Endothelial cell of umbilical vein (primary cell): ENCODE data around the gene BTAF1.

Source experiments
- EZH2 ChIP-seq: IDR thresholded peaks from 2 replicates; pipeline ENCODE4 v1.6.1; 2012; ENCODE audit warnings: borderline replicate concordance, low read depth, mild to moderate bottlenecking, moderate library complexity, low read length, inconsistent platforms; ENCODE audit not compliant: severe bottlenecking
- FOS ChIP-seq: IDR thresholded peaks from 2 replicates; pipeline ENCODE4 v1.6.1; 2011; ENCODE audit warnings: mild to moderate bottlenecking, low read length, moderate library complexity, borderline replicate concordance; ENCODE audit not compliant: insufficient read depth
- JUN ChIP-seq: IDR thresholded peaks from 2 replicates; pipeline ENCODE4 v1.6.1; 2011; ENCODE audit warnings: borderline replicate concordance, low read depth; ENCODE audit not compliant: insufficient read length, insufficient read depth
- POLR2A ChIP-seq: IDR thresholded peaks from 2 replicates; pipeline ENCODE4 v1.6.1; 2012; ENCODE audit warnings: low read depth, mild to moderate bottlenecking, control low read depth, low read length
- POLR2AphosphoS5 ChIP-seq: IDR thresholded peaks from 2 replicates; pipeline ENCODE4 v1.6.1; 2012; ENCODE audit warnings: low read depth, mild to moderate bottlenecking, control low read depth, low read length, moderate library complexity; ENCODE audit not compliant: insufficient read depth
- TF ChIP-seq, protein P1 (sequence below), 2 donors: IDR thresholded peaks; 1 replicate in 1 of 2; 2 replicates in 1 of 2; pipeline ENCODE4 v1.5.1; 2011; ENCODE audit warnings: low read length in 2 of 2, mild to moderate bottlenecking in 2 of 2, moderate library complexity in 2 of 2, control low read depth in 1 of 2, inconsistent platforms in 1 of 2, low read depth in 1 of 2; ENCODE audit not compliant: insufficient read depth in 1 of 2; ENCODE audit errors: extremely low read depth in 1 of 2
- TF ChIP-seq, protein P2 (sequence below): IDR thresholded peaks from 2 replicates; pipeline ENCODE4 v1.6.1; 2011; ENCODE audit not compliant: insufficient read depth, insufficient read length

DNA sequence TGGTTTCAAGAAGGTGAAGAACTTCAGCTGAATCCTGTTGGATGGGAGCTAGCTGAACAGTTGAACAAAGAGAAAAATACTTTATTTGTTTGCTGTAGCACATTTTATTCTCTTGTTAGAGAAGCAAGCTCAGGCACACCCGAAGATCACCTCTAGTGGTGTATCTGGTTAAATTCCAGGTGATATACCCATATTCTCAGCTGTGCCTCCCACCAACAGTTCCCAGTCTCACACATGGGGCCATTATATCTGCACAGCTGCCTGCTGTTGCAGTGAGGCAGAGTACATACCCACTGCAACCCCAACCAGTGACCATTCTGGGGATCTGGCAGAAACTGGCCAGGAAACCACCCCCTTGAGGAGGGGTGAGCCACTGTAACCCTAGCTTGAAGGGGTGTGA is 9.2 kb downstream of the BTAF1 start:
- TF ChIP-seq POLR2A (no peak), JUN (no peak), FOS (no peak), POLR2AphosphoS5 (no peak), EZH2 (no peak)
- TF ChIP-seq, protein P1, sequence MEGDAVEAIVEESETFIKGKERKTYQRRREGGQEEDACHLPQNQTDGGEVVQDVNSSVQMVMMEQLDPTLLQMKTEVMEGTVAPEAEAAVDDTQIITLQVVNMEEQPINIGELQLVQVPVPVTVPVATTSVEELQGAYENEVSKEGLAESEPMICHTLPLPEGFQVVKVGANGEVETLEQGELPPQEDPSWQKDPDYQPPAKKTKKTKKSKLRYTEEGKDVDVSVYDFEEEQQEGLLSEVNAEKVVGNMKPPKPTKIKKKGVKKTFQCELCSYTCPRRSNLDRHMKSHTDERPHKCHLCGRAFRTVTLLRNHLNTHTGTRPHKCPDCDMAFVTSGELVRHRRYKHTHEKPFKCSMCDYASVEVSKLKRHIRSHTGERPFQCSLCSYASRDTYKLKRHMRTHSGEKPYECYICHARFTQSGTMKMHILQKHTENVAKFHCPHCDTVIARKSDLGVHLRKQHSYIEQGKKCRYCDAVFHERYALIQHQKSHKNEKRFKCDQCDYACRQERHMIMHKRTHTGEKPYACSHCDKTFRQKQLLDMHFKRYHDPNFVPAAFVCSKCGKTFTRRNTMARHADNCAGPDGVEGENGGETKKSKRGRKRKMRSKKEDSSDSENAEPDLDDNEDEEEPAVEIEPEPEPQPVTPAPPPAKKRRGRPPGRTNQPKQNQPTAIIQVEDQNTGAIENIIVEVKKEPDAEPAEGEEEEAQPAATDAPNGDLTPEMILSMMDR (IDR thresholded peaks at IDR 0.05; ENCODE audit: extremely low read depth in 1 of 2, insufficient read depth in 1 of 2, low read depth in 1 of 2, low read length in 2 of 2), result no peak
- TF ChIP-seq, protein P2, sequence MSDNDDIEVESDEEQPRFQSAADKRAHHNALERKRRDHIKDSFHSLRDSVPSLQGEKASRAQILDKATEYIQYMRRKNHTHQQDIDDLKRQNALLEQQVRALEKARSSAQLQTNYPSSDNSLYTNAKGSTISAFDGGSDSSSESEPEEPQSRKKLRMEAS, result no peak
